Loucy (cell line): Measurements from ENCODE around the gene PRKCE.

ENCODE experiments used
- H2AFZ ChIP-seq: fragments of 200-600 bp; sonication (generic); 2 replicates; pipeline ENCODE4 v1.6.0; 2016; ENCODE audit warnings: antibody characterized with exemption, mild to moderate bottlenecking, low read length, moderate library complexity
- H3F3A ChIP-seq: fragments of 200-600 bp; 2 replicates; pipeline ENCODE4 v1.6.0; 2016; ENCODE audit warnings: antibody characterized with exemption, low read depth, mild to moderate bottlenecking
- H3K27me3 ChIP-seq: fragments of 200-600 bp; sonication (generic); 2 replicates; pipeline ENCODE4 v1.6.1; 2014; ENCODE audit warnings: low read length, mild to moderate bottlenecking; ENCODE audit not compliant: insufficient read depth, poor library complexity, severe bottlenecking
- H3K36me3 ChIP-seq: fragments of 200-600 bp; sonication (generic); 2 replicates; pipeline ENCODE4 v1.6.1; 2016; ENCODE audit warnings: low read length; ENCODE audit not compliant: insufficient read depth
- H3K4me1 ChIP-seq: fragments of 200-600 bp; sonication (generic); 2 replicates; pipeline ENCODE4 v1.5.1; 2014; ENCODE audit warnings: low read length, mild to moderate bottlenecking; ENCODE audit not compliant: insufficient read depth, poor library complexity, severe bottlenecking
- H3K4me2 ChIP-seq: fragments of 200-600 bp; sonication (generic); 2 replicates; pipeline ENCODE4 v1.6.0; 2014; ENCODE audit warnings: antibody characterized with exemption, low read length, low read depth, mild to moderate bottlenecking; ENCODE audit not compliant: poor library complexity, severe bottlenecking
- H3K4me3 ChIP-seq: fragments of 200-600 bp; sonication (generic); 2 replicates; pipeline ENCODE4 v1.5.1; 2014; ENCODE audit warnings: low read length, mild to moderate bottlenecking, mixed read lengths; ENCODE audit not compliant: poor library complexity, severe bottlenecking
- H3K79me2 ChIP-seq: fragments of 200-600 bp; sonication (generic); 2 replicates; pipeline ENCODE4 v1.6.1; 2014; ENCODE audit warnings: low read length; ENCODE audit not compliant: insufficient read depth
- H3K9ac ChIP-seq: fragments of 200-600 bp; sonication (generic); 2 replicates; pipeline ENCODE4 v1.6.0; 2014; ENCODE audit warnings: mild to moderate bottlenecking, low read depth, low read length, moderate library complexity; ENCODE audit not compliant: poor library complexity, severe bottlenecking
- H3K9me2 ChIP-seq: fragments of 200-600 bp; sonication (generic); replicated peaks from 2 replicates; pipeline ENCODE4 v1.6.1; 2016; ENCODE audit warnings: low read depth, low read length, mixed read lengths
- H3K9me3 ChIP-seq: fragments of 200-600 bp; sonication (generic); 2 replicates; pipeline ENCODE4 v1.6.1; 2014; ENCODE audit warnings: mild to moderate bottlenecking, antibody characterized with exemption, low read length, low read depth; ENCODE audit not compliant: insufficient read depth
- H4K20me1 ChIP-seq: fragments of 200-600 bp; sonication (generic); 2 replicates; pipeline ENCODE4 v1.6.0; 2014; ENCODE audit warnings: antibody characterized with exemption, low read length, mild to moderate bottlenecking; ENCODE audit not compliant: insufficient read depth, poor library complexity, severe bottlenecking
- CTCF ChIP-seq: fragments of 200-600 bp; sonication (generic); conservative IDR thresholded peaks from 2 replicates; pipeline ENCODE4 v1.5.1; 2014; ENCODE audit warnings: mild to moderate bottlenecking, antibody characterized with exemption, low read length
- EZH2phosphoT487 ChIP-seq: fragments of 200-600 bp; IDR thresholded peaks from 2 replicates; pipeline ENCODE4 v1.6.1; 2018; ENCODE audit warnings: antibody characterized with exemption, mild to moderate bottlenecking, moderate library complexity, borderline replicate concordance

PRKCE gene

GRCh38 chr2:46036929-46037328, 385.5 kb downstream of the PRKCE start:
- Histone ChIP-seq H4K20me1 (no peaks in the 10 kb centered on the region), H3K4me3 (no peak overlapping the region), H3K9me3 (no peaks in the 10 kb centered on the region), H2AFZ (no peak overlapping the region), H3F3A (no peaks in the 10 kb centered on the region), H3K9me2 (no peaks in the 10 kb centered on the region), H3K79me2 (no peaks in the 10 kb centered on the region), H3K4me1 (no peaks in the 10 kb centered on the region), H3K9ac (no peak overlapping the region), H3K4me2 (no peak overlapping the region), H3K36me3 (no peaks in the 10 kb centered on the region), H3K27me3 (no peaks in the 10 kb centered on the region)
- TF ChIP-seq CTCF (no peak), EZH2phosphoT487 (no peak)

GRCh38 chr2:46039543-46040303, 388.2 kb downstream of the PRKCE start:
- H3K4me2 ChIP-seq, result no peak overlapping the region
- no peak overlapping the region for H3K4me3 ChIP-seq
- H3K4me1 ChIP-seq, result no peaks in the 10 kb centered on the region
- H4K20me1 ChIP-seq, result no peaks in the 10 kb centered on the region
- no peaks in the 10 kb centered on the region for H3K27me3 ChIP-seq
- H2AFZ ChIP-seq, result no peak overlapping the region
- TF ChIP-seq EZH2phosphoT487, result no peak
- H3K79me2 ChIP-seq, result no peaks in the 10 kb centered on the region
- H3F3A ChIP-seq, result no peaks in the 10 kb centered on the region
- H3K9ac ChIP-seq, result no peak overlapping the region
- no peaks in the 10 kb centered on the region for H3K9me2 ChIP-seq
- H3K36me3 ChIP-seq, result no peaks in the 10 kb centered on the region
- H3K9me3 ChIP-seq, result no peaks in the 10 kb centered on the region

- Histone ChIP-seq H3K27me3 (no peaks in the 10 kb centered on the region), H3K79me2 (no peaks in the 10 kb centered on the region), H3K9me2 (no peaks in the 10 kb centered on the region), H3K9ac (no peak overlapping the region), H3K36me3 (no peaks in the 10 kb centered on the region), H2AFZ (no peak overlapping the region), H3K9me3 (no peaks in the 10 kb centered on the region), H3K4me2 (no peak overlapping the region), H3F3A (no peaks in the 10 kb centered on the region), H3K4me3 (no peak overlapping the region), H3K4me1 (no peaks in the 10 kb centered on the region), H4K20me1 (no peaks in the 10 kb centered on the region)
- TF ChIP-seq CTCF (no peak), EZH2phosphoT487 (no peak)
Observed at GRCh38 chr2:46040563-46041155, 389.2 kb downstream of the PRKCE start.
